Endothelial cell of umbilical vein (primary cell): ENCODE data around the gene CENPS. TPM values are rescaled to one million over a fixed set of nuclear protein-coding genes. Genes with fewer than 3 reads are reported as not detected.

Experiments
- BruUV-seq: library from RNA; stranded (reverse); fragments of 400-500 nt; replicated peaks from 2 replicates; lab custom pipeline; 2021; lab: Mats Ljungman, UMichigan
- CTCF ChIA-PET: fragments of 300-600, 350-600 bp; sonication (Branson Sonifier 250); formaldehyde crosslinking; loops from one replicate; lab custom pipeline; 2021; ENCODE audit warnings: antibody characterized with exemption, inconsistent platforms; lab: Charles Lee
- POLR2A ChIA-PET: fragments of 300-600, 350-600 bp; sonication (Branson Sonifier 250); formaldehyde crosslinking; loops from one replicate; lab custom pipeline; 2021; ENCODE audit warnings: antibody characterized with exemption, inconsistent platforms; lab: Charles Lee
- DNase-seq: peaks from one replicate; pipeline ENCODE4 v3.0.0-alpha.2; 2011; ENCODE audit warnings: low read depth, low spot score
- FAIRE-seq: peaks from 2 replicates; lab custom pipeline; 2011; peaks lifted over from hg19 to GRCh38; lab: Jason Lieb, UNC
- H2AFZ ChIP-seq: 2 replicates; pipeline ENCODE4 v1.6.0; 2012; ENCODE audit warnings: low read depth, low read length, control low read depth, inconsistent platforms
- H3K27ac ChIP-seq: 2 replicates; pipeline ENCODE4 v1.5.1; 2011; ENCODE audit warnings: low read depth, mild to moderate bottlenecking, control low read depth, low read length, moderate library complexity; ENCODE audit not compliant: insufficient read depth
- H3K27me3 ChIP-seq, 2 experiments: 2 replicates each; pipeline versions ENCODE4 v1.6.0 to v1.6.1; 2011; ENCODE audit warnings: low read length in 2 of 2, mixed read lengths in 1 of 2; ENCODE audit not compliant: control insufficient read depth in 2 of 2, insufficient read depth in 2 of 2
- H3K36me3 ChIP-seq, 2 experiments: 2 replicates in 1 of 2; 3 replicates in 1 of 2; pipeline ENCODE4 v1.5.1; 2011; ENCODE audit warnings: low read length in 2 of 2, mild to moderate bottlenecking in 1 of 2, moderate library complexity in 1 of 2; ENCODE audit not compliant: control insufficient read depth in 2 of 2, insufficient read depth in 2 of 2; ENCODE audit errors: extremely low read depth in 1 of 2
- H3K4me1 ChIP-seq: 3 replicates; pipeline ENCODE4 v1.5.1; 2011; ENCODE audit warnings: mild to moderate bottlenecking, low read length; ENCODE audit not compliant: control insufficient read depth, insufficient read depth; ENCODE audit errors: extremely low read depth
- H3K4me2 ChIP-seq: 2 replicates; pipeline ENCODE4 v1.6.1; 2011; ENCODE audit warnings: low read length, control low read depth, mixed read lengths; ENCODE audit not compliant: insufficient read depth
- H3K4me3 ChIP-seq, 3 experiments: fragments of 200-600 bp in 1 of 3; sonication (generic), shearing (Covaris generic) in 1 of 3; replicated peaks in 1 of 3; 2 replicates each; pipeline ENCODE4 v1.5.1; 2011 to 2016; ENCODE audit warnings: control low read depth in 3 of 3, low read length in 3 of 3, mild to moderate bottlenecking in 2 of 3, inconsistent platforms in 1 of 3, low read depth in 1 of 3, moderate library complexity in 1 of 3; ENCODE audit not compliant: insufficient read depth in 1 of 3
- H3K79me2 ChIP-seq: 2 replicates; pipeline ENCODE4 v1.6.0; 2012; ENCODE audit warnings: low read length, inconsistent platforms; ENCODE audit not compliant: control insufficient read depth, insufficient read depth
- H3K9ac ChIP-seq: replicated peaks from 2 replicates; pipeline ENCODE3; 2011; ENCODE audit warnings: low read length, control low read depth; ENCODE audit not compliant: insufficient read depth; ENCODE audit errors: extremely low read depth
- H3K9me1 ChIP-seq: replicated peaks from 3 replicates; pipeline ENCODE4 v1.6.0; 2011; ENCODE audit warnings: mild to moderate bottlenecking, low read length; ENCODE audit not compliant: control insufficient read depth, insufficient read depth; ENCODE audit errors: extremely low read depth
- H3K9me3 ChIP-seq: replicated peaks from 2 replicates; pipeline ENCODE4 v1.5.1; 2012; ENCODE audit warnings: low read length, inconsistent platforms; ENCODE audit not compliant: control insufficient read depth, insufficient read depth
- H4K20me1 ChIP-seq: replicated peaks from 2 replicates; pipeline ENCODE3; 2011; ENCODE audit warnings: mild to moderate bottlenecking, low read length; ENCODE audit not compliant: control insufficient read depth, insufficient read depth; ENCODE audit errors: extremely low read depth
- CTCF ChIP-seq, 2 donors: IDR thresholded peaks; 1 replicate in 1 of 2; 2 replicates in 1 of 2; pipeline ENCODE4 v1.5.1; 2011; ENCODE audit warnings: low read length in 2 of 2, mild to moderate bottlenecking in 2 of 2, moderate library complexity in 2 of 2, control low read depth in 1 of 2, inconsistent platforms in 1 of 2, low read depth in 1 of 2; ENCODE audit not compliant: insufficient read depth in 1 of 2; ENCODE audit errors: extremely low read depth in 1 of 2
- EZH2 ChIP-seq: IDR thresholded peaks from 2 replicates; pipeline ENCODE4 v1.6.1; 2012; ENCODE audit warnings: borderline replicate concordance, low read depth, mild to moderate bottlenecking, moderate library complexity, low read length, inconsistent platforms; ENCODE audit not compliant: severe bottlenecking
- FOS ChIP-seq: IDR thresholded peaks from 2 replicates; pipeline ENCODE4 v1.6.1; 2011; ENCODE audit warnings: mild to moderate bottlenecking, low read length, moderate library complexity, borderline replicate concordance; ENCODE audit not compliant: insufficient read depth
- GATA2 ChIP-seq: IDR thresholded peaks from 2 replicates; pipeline ENCODE4 v1.7.0; 2011; ENCODE audit warnings: low read depth, mild to moderate bottlenecking, moderate library complexity, mixed read lengths, low read length; ENCODE audit not compliant: insufficient read length, insufficient read depth
- JUN ChIP-seq: IDR thresholded peaks from 2 replicates; pipeline ENCODE4 v1.6.1; 2011; ENCODE audit warnings: borderline replicate concordance, low read depth; ENCODE audit not compliant: insufficient read length, insufficient read depth
- MAX ChIP-seq: IDR thresholded peaks from 2 replicates; pipeline ENCODE4 v1.6.1; 2011; ENCODE audit not compliant: insufficient read depth, insufficient read length
- POLR2A ChIP-seq: IDR thresholded peaks from 2 replicates; pipeline ENCODE4 v1.6.1; 2012; ENCODE audit warnings: low read depth, mild to moderate bottlenecking, control low read depth, low read length
- POLR2AphosphoS5 ChIP-seq: IDR thresholded peaks from 2 replicates; pipeline ENCODE4 v1.6.1; 2012; ENCODE audit warnings: low read depth, mild to moderate bottlenecking, control low read depth, low read length, moderate library complexity; ENCODE audit not compliant: insufficient read depth
- dilution Hi-C: fragments of 300-500 bp; cut with MboI; formaldehyde crosslinking; loops from one replicate; pipeline ENCODE4 v1.15.0; 2019; ENCODE audit warnings: low sequenced_read_pairs; ENCODE audit not compliant: extremely low pct_ligation_motif_present
- intact Hi-C: fragments of 100-400 bp; cut with micrococcal nuclease; formaldehyde crosslinking; loops from one replicate; pipeline ENCODE4 v1.10.0; 2022
- polyA plus RNA-seq, 4 experiments: library from polyadenylated mRNA; depleted of rRNA in 3 of 4; stranded (reverse) in 3 of 4; unstranded in 1 of 4; fragments of >200 nt; gene quantifications; 2 replicates each; pipeline versions ENCODE4 v1.2.1 to v1.2.3, GENCODE V29; 2011 to 2012; ENCODE audit warnings: missing spikeins in 1 of 4
- total RNA-seq: library from RNA; stranded (reverse); gene quantifications from 2 replicates; pipeline ENCODE4 v1.2.3, GENCODE V29; 2021

Gene CENPS
- total and polyA plus RNA-seq, 2 donors (not counting 3 experiments of a cell fraction or from before 2014, with no cell fraction given): 10.2 to 16.2 TPM

GRCh38 chr1:10449751-10450150 lies 19.5 kb downstream of the CENPS start, which contains the start of gene CORT:
Gene CORT, plus strand, starts transcription at chr1:10450031. Its CDS starts 193 bp downstream, at chr1:10450224.
- Histone ChIP-seq H3K4me2 (no peak within 1 kb of the TSS), H3K9me3 (no peaks in the 10 kb centered on the region), H3K4me1 (peaks cover 9% of the 10 kb centered on the region), H3K36me3 (no peaks in the 10 kb centered on the region), H3K4me3 (no peak within 1 kb of the TSS), H4K20me1 (no peaks in the 10 kb centered on the region), H3K79me2 (no peaks in the 10 kb centered on the region), H3K9me1 (no peaks in the 10 kb centered on the region), H3K9ac (no peak within 1 kb of the TSS), H2AFZ (no peak within 1 kb of the TSS), H3K27me3 (no peaks in the 10 kb centered on the region), H3K27ac (no peak within 1 kb of the TSS)
- dilution Hi-C loops (no loop called here), intact Hi-C loops (loop anchor here (5.0 kb wide), 1 partner anchor 998 kb away; no protein-coding TSS in a partner anchor)
- CTCF ChIA-PET: interaction anchor here (0.9 to 1.1 kb wide), 2 partner anchors 18 to 20 kb away, joined by 3 to 4 read pairs; partner anchors contain the start of gene CENPS
- no TSS peak for BruUV-seq
- POLR2A ChIA-PET: no interaction called here
- TF ChIP-seq EZH2 (no peak), POLR2A (no peak), FOS (no peak), MAX (no peak), POLR2AphosphoS5 (no peak), GATA2 (no peak), CTCF (IDR thresholded peaks at IDR 0.05; ENCODE audit: extremely low read depth in 1 of 2, insufficient read depth in 1 of 2, low read depth in 1 of 2, low read length in 2 of 2) (no peak), JUN (no peak)
- no peak for FAIRE-seq
- DNase-seq: no peak
